ENCODE data around the gene SEC14L1. TPM values are rescaled to one million over a fixed set of nuclear protein-coding genes. Genes with fewer than 3 reads are reported as not detected.

Gene SEC14L1
- total RNA-seq, 2 donors from 2014 or later: 89.0 to 105 TPM

DNA sequence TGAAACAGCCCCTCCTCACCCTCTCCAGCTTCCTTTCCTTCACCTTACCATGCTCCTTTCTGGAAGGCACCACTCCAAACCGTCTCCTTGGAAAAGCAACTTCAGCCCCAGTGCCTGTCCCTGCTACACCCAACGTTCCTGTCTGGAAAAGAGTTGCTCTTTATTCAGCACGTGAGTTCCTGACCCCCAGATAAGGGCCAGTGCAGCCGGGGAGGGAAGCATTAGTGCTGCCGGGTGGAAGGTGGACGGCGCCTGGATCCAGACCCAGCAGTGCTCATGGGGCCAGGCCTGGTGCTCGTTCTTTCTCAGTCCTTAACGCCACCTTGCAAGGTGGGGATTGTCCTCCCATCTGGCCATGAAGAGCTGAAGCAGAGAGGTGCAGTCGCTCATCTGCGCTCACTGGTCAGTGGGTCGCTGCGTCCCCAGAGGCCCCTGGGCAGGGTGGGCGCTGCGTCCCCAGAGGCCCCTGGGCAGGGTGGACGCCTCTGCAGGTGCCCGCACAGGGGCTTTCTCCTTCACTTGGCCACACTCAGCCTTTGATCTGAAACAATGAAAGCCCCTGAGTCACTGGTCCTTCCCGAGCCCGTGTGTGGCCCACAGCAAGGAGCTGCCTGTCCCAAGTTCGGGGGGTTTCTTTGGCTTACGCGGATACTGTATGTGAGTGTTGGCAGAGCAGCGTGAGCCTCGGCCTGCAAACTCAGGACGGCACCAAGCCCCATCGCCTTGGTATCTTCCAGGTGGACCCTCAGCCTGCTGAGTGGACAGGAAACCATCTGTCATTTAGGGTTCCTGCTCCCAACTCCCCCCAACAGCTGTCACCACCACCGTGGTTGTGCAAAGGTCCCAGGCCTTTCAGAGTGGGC lies 117.1 kb downstream of the SEC14L1 start:
- DNase-seq (ENCODE audit: low spot score) (no peak), ATAC-seq (ENCODE audit: insufficient number of reproducible peaks, low FRiP score, low read depth) (no peak)
- Histone ChIP-seq H3K4me3 (no peak overlapping the region), H3K9me3 (no peaks in the 10 kb centered on the region), H3K27me3 (replicated peaks; ENCODE audit: insufficient read depth) (no peaks in the 10 kb centered on the region), H3K4me1 (ENCODE audit: control insufficient read depth in 1 of 2, low read depth in 2 of 2) (peaks cover 0 to 17% of the 10 kb centered on the region in 2 donors), H3K36me3 (no peaks in the 10 kb centered on the region), H3K27ac (no peak overlapping the region)
- TF ChIP-seq, protein P1, sequence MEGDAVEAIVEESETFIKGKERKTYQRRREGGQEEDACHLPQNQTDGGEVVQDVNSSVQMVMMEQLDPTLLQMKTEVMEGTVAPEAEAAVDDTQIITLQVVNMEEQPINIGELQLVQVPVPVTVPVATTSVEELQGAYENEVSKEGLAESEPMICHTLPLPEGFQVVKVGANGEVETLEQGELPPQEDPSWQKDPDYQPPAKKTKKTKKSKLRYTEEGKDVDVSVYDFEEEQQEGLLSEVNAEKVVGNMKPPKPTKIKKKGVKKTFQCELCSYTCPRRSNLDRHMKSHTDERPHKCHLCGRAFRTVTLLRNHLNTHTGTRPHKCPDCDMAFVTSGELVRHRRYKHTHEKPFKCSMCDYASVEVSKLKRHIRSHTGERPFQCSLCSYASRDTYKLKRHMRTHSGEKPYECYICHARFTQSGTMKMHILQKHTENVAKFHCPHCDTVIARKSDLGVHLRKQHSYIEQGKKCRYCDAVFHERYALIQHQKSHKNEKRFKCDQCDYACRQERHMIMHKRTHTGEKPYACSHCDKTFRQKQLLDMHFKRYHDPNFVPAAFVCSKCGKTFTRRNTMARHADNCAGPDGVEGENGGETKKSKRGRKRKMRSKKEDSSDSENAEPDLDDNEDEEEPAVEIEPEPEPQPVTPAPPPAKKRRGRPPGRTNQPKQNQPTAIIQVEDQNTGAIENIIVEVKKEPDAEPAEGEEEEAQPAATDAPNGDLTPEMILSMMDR (IDR thresholded peaks at IDR 0.05): no peak

DNA sequence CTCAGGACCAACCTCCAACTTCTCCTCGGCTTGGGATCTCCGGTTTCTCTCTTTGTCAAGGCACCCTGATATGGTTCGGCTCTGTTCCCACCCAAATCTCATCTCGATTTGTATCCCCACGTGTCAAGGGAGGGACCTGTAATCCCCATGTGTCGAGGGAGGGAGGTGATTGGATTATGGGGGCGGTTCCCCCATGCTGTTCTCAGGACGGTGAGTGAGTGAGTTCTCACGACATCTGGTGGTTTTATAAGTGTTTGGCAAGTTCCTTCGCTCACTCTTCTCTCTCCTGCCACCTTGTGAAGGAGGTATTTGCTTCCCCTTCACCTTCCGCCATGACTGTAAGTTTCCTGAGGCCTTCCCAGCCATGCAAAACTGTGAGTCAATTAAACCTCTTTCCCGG lies 117.9 kb downstream of the SEC14L1 start:
- no peak overlapping the region for H3K4me3 ChIP-seq
- H3K36me3 ChIP-seq: no peaks in the 10 kb centered on the region
- ATAC-seq (ENCODE audit: insufficient number of reproducible peaks, low FRiP score, low read depth): no peak
- H3K4me1 ChIP-seq (ENCODE audit: control insufficient read depth in 1 of 2, low read depth in 2 of 2): peaks cover 0 to 17% of the 10 kb centered on the region in 2 donors
- no peaks in the 10 kb centered on the region for H3K9me3 ChIP-seq
- no peak overlapping the region for H3K27ac ChIP-seq
- TF ChIP-seq, protein P1 (IDR thresholded peaks at IDR 0.05): no peak
- H3K27me3 ChIP-seq (replicated peaks; ENCODE audit: insufficient read depth): no peaks in the 10 kb centered on the region
- no peak for DNase-seq (ENCODE audit: low spot score)

DNA sequence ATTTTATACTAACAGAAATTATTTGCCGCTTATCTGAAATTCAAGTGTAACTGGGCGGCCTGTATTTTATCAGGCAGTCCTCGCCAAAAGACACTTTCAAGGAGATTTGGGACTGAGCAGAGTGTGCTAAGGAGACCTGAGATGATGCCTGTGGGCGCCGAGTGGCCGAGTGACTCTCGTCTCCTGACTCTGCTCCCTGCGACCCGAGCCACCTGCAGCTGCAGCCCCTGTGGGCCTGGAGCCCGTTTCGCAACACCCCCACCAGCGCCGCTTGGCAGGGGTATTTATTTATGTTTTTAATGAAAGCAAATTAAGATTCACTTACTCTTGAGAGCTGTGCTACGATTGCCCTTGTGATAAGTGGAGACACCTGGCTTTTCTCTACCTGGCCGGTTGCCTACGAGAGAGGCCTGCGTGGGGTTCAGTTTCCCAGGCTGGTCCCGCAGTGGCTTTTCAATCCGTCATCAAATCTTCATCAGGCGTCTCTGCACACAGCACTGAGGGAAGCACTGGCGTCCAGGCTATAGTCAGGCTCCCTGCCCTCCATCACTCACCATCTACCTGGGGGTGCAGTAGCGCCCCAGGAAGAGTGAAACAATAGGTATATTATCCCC lies 124.0 kb downstream of the SEC14L1 start:
- DNase-seq (ENCODE audit: low spot score) (no peak), ATAC-seq (ENCODE audit: insufficient number of reproducible peaks, low FRiP score, low read depth) (no peak)
- TF ChIP-seq, protein P1 (IDR thresholded peaks at IDR 0.05): no peak
- H3K27ac ChIP-seq: no peak overlapping the region
- H3K36me3 ChIP-seq: no peaks in the 10 kb centered on the region
- H3K4me1 ChIP-seq (ENCODE audit: control insufficient read depth in 1 of 2, low read depth in 2 of 2): no peaks in the 10 kb centered on the region
- no peaks in the 10 kb centered on the region for H3K9me3 ChIP-seq
- no peak overlapping the region for H3K4me3 ChIP-seq
- no peaks in the 10 kb centered on the region for H3K27me3 ChIP-seq (replicated peaks; ENCODE audit: insufficient read depth)

DNA sequence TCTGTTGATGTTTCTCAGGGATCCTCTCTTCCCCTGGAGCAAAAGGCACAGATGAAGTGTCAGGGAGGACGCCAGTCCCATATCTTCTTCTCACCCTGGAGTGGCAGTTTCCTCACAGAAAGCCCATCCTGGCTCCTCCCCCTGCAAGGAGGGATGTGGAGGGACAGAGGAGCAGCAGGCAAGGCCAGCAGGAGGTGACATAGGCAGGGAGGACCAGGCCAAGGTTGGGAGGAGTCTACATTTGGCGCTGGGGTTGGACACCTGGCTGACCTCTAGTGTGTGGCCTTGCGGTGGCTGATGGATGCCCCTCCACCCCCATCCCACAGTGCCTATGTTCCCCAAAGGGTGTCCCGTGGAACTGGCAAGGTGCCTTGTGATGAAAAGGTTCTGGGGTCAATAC lies 125.4 kb downstream of the SEC14L1 start:
- Histone ChIP-seq H3K27ac (no peak overlapping the region), H3K4me1 (ENCODE audit: control insufficient read depth in 1 of 2, low read depth in 2 of 2) (no peaks in the 10 kb centered on the region)

More for the DNA sequence above, 125.4 kb downstream of the SEC14L1 start:
- Histone ChIP-seq H3K36me3 (no peaks in the 10 kb centered on the region), H3K9me3 (no peaks in the 10 kb centered on the region), H3K27me3 (replicated peaks; ENCODE audit: insufficient read depth) (no peaks in the 10 kb centered on the region), H3K4me3 (no peak overlapping the region)
- TF ChIP-seq, protein P1 (IDR thresholded peaks at IDR 0.05): no peak
- no peak for DNase-seq (ENCODE audit: low spot score)
- ATAC-seq (ENCODE audit: insufficient number of reproducible peaks, low FRiP score, low read depth): no peak
